HEK293 (cell line): ENCODE measurements around the gene PSMF1.

Experiments
- CTCF ChIA-PET: fragments of 350-600 bp; formaldehyde crosslinking; extraction: SDS; loops from one replicate; lab custom pipeline; 2021; ENCODE audit warnings: antibody characterized with exemption; lab: Yijun Ruan, JAX
- POLR2A ChIA-PET: fragments of 300-600 bp; formaldehyde crosslinking; extraction: SDS; loops from one replicate; lab custom pipeline; 2020; ENCODE audit warnings: antibody characterized with exemption, inconsistent platforms; lab: Yijun Ruan, JAX
- H3K27ac ChIP-seq: fragments of 200-500 bp; sonication (Bioruptor generic); 2 replicates; pipeline ENCODE4 v1.5.1; 2014; ENCODE audit warnings: low read depth, low read length, control low read depth, inconsistent platforms; ENCODE audit errors: extremely low read depth
- H3K36me3 ChIP-seq, 2 experiments: fragments of 200-500 bp in 1 of 2; sonication (Bioruptor generic) in 1 of 2; 1 replicate in 1 of 2; 2 replicates in 1 of 2; pipeline ENCODE4 v1.5.1; 2014 to 2017; ENCODE audit warnings: inconsistent platforms in 2 of 2, low read length in 2 of 2; ENCODE audit not compliant: control insufficient read depth in 2 of 2, insufficient read depth in 1 of 2
- H3K4me1 ChIP-seq: fragments of 200-500 bp; sonication (Bioruptor generic); 2 replicates; pipeline ENCODE4 v1.5.1; 2014; ENCODE audit warnings: mild to moderate bottlenecking, low read length, inconsistent platforms; ENCODE audit not compliant: control insufficient read depth, insufficient read depth
- H3K4me3 ChIP-seq: 2 replicates; pipeline ENCODE4 v1.5.1; 2011; ENCODE audit warnings: low read depth, mild to moderate bottlenecking, control low read depth, low read length, moderate library complexity
- H3K9me3 ChIP-seq: fragments of 200-500 bp; sonication (Bioruptor generic); 2 replicates; pipeline ENCODE4 v1.5.1; 2014; ENCODE audit warnings: low read depth, low read length, inconsistent platforms; ENCODE audit not compliant: control insufficient read depth, insufficient read depth
- ATF2 ChIP-seq: fragments of 450-650 bp; formaldehyde crosslinking; IDR thresholded peaks from 2 replicates; pipeline ENCODE4 v1.5.1; 2016; ENCODE audit warnings: missing biosample characterization, missing genetic modification characterization, low read depth
- CTCF ChIP-seq: fragments of 450-650 bp; formaldehyde crosslinking; IDR thresholded peaks from 2 replicates; pipeline ENCODE4 v1.5.1; 2016; ENCODE audit warnings: missing biosample characterization, missing genetic modification characterization
- HOXA7 ChIP-seq: sonication (generic); formaldehyde crosslinking; IDR thresholded peaks from 2 replicates; pipeline ENCODE4 v1.8.1; 2022; ENCODE audit warnings: missing genetic modification reagents, borderline replicate concordance
- KLF17 ChIP-seq: fragments of 450-650 bp; formaldehyde crosslinking; IDR thresholded peaks from 2 replicates; pipeline ENCODE4 v1.5.1; 2016; ENCODE audit warnings: missing biosample characterization, missing genetic modification characterization
- PRDM1 ChIP-seq: fragments of 450-650 bp; formaldehyde crosslinking; IDR thresholded peaks from 2 replicates; pipeline ENCODE4; 2016; ENCODE audit warnings: missing biosample characterization, missing genetic modification characterization
- REPIN1 ChIP-seq: fragments of 450-650 bp; formaldehyde crosslinking; IDR thresholded peaks from 2 replicates; pipeline ENCODE4 v1.5.1; 2017; ENCODE audit warnings: missing biosample characterization, missing genetic modification characterization, low read depth
- REST ChIP-seq: fragments of 450-650 bp; formaldehyde crosslinking; IDR thresholded peaks from 2 replicates; pipeline ENCODE4 v1.5.1; 2016; ENCODE audit warnings: missing biosample characterization, missing genetic modification characterization
- SCRT1 ChIP-seq: fragments of 450-650 bp; formaldehyde crosslinking; IDR thresholded peaks from 2 replicates; pipeline ENCODE4 v1.5.1; 2016; ENCODE audit warnings: missing biosample characterization, missing genetic modification characterization, borderline replicate concordance
- ZBTB48 ChIP-seq: fragments of 450-650 bp; formaldehyde crosslinking; IDR thresholded peaks from 2 replicates; pipeline ENCODE4 v1.5.1; 2016; ENCODE audit warnings: missing biosample characterization, missing genetic modification characterization
- ZNF133 ChIP-seq: fragments of 450-650 bp; formaldehyde crosslinking; IDR thresholded peaks from 2 replicates; pipeline ENCODE4 v1.5.1; 2016; ENCODE audit warnings: missing biosample characterization, missing genetic modification characterization
- ZNF19 ChIP-seq: fragments of 450-650 bp; formaldehyde crosslinking; IDR thresholded peaks from 2 replicates; pipeline ENCODE4; 2016; ENCODE audit warnings: missing biosample characterization, missing genetic modification characterization, low read depth
- ZNF202 ChIP-seq: fragments of 450-650 bp; formaldehyde crosslinking; IDR thresholded peaks from 2 replicates; pipeline ENCODE4 v1.5.1; 2016; ENCODE audit warnings: missing biosample characterization, missing genetic modification characterization, borderline replicate concordance
- ZNF223 ChIP-seq: fragments of 450-650 bp; formaldehyde crosslinking; IDR thresholded peaks from 2 replicates; pipeline ENCODE4 v1.5.1; 2016; ENCODE audit warnings: missing biosample characterization, missing genetic modification characterization
- ZNF239 ChIP-seq: fragments of 450-650 bp; formaldehyde crosslinking; IDR thresholded peaks from 2 replicates; pipeline ENCODE4 v1.5.1; 2016; ENCODE audit warnings: missing biosample characterization, missing genetic modification characterization
- ZNF26 ChIP-seq: fragments of 450-650 bp; formaldehyde crosslinking; IDR thresholded peaks from 2 replicates; pipeline ENCODE4 v1.5.1; 2016; ENCODE audit warnings: missing biosample characterization, missing genetic modification characterization
- ZNF292 ChIP-seq: fragments of 450-650 bp; formaldehyde crosslinking; IDR thresholded peaks from 2 replicates; pipeline ENCODE4 v1.5.1; 2016; ENCODE audit warnings: low read depth, missing biosample characterization, missing genetic modification characterization, borderline replicate concordance
- ZNF350 ChIP-seq: fragments of 450-650 bp; formaldehyde crosslinking; IDR thresholded peaks from 2 replicates; pipeline ENCODE4 v1.5.0; 2017; ENCODE audit warnings: missing biosample characterization, mild to moderate bottlenecking, missing genetic modification characterization
- ZNF398 ChIP-seq: fragments of 450-650 bp; formaldehyde crosslinking; IDR thresholded peaks from 2 replicates; pipeline ENCODE4 v1.5.1; 2017; ENCODE audit warnings: missing biosample characterization, missing genetic modification characterization
- ZNF404 ChIP-seq: fragments of 450-650 bp; formaldehyde crosslinking; IDR thresholded peaks from 2 replicates; pipeline ENCODE4 v1.5.1; 2017; ENCODE audit warnings: missing biosample characterization, missing genetic modification characterization
- ZNF423 ChIP-seq: fragments of 450-650 bp; formaldehyde crosslinking; IDR thresholded peaks from 2 replicates; pipeline ENCODE4 v1.5.1; 2016; ENCODE audit warnings: missing biosample characterization, missing genetic modification characterization
- ZNF521 ChIP-seq: fragments of 450-650 bp; formaldehyde crosslinking; IDR thresholded peaks from 2 replicates; pipeline ENCODE4 v1.5.1; 2017; ENCODE audit warnings: missing biosample characterization, mild to moderate bottlenecking, missing genetic modification characterization
- ZNF645 ChIP-seq: fragments of 450-650 bp; formaldehyde crosslinking; IDR thresholded peaks from 2 replicates; pipeline ENCODE4; 2016; ENCODE audit warnings: missing biosample characterization, missing genetic modification characterization

PSMF1 gene

GRCh38 chr20:1197801-1198200, 79.4 kb downstream of the PSMF1 start:
- no peaks in the 10 kb centered on the region for H3K36me3 ChIP-seq
- no peaks in the 10 kb centered on the region for H3K4me1 ChIP-seq
- TF ChIP-seq REPIN1 (no peak), ZNF521 (tag by site-specific recombination) (no peak), ZNF223 (tag by site-specific recombination) (no peak), ZNF26 (tag by site-specific recombination) (no peak), HOXA7 (CRISPR knock-in tag) (no peak), ZNF350 (tag by site-specific recombination) (no peak), ZNF404 (tag by site-specific recombination) (no peak), ATF2 (tag by site-specific recombination) (no peak), ZNF202 (tag by site-specific recombination) (no peak), ZNF19 (tag by site-specific recombination) (no peak), KLF17 (tag by site-specific recombination) (no peak), ZNF133 (no peak), ZNF398 (tag by site-specific recombination) (no peak), PRDM1 (tag by site-specific recombination) (no peak), REST (tag by site-specific recombination) (no peak)
- TF ChIP-seq, all 188 proteins: peak for 0
- H3K4me3 ChIP-seq, result no peak overlapping the region
- POLR2A ChIA-PET, result no interaction called here
- CTCF ChIA-PET, result no interaction called here
- H3K27ac ChIP-seq, result no peak overlapping the region
- H3K9me3 ChIP-seq, result no peaks in the 10 kb centered on the region

- POLR2A ChIA-PET, result no interaction called here
- H3K36me3 ChIP-seq, result no peaks in the 10 kb centered on the region
- CTCF ChIA-PET, result interaction anchor here (1.1 kb wide), 1 partner anchor 14 kb away, joined by 3 read pairs; no protein-coding TSS in a partner anchor
- TF ChIP-seq SCRT1 (tag by site-specific recombination), result no peak
- no peak for TF ChIP-seq CTCF
- no peak for TF ChIP-seq PRDM1 (tag by site-specific recombination)
- no peak for TF ChIP-seq ZNF645
- TF ChIP-seq ZNF423, result no peak
- TF ChIP-seq ZNF292, result no peak
- no peak for TF ChIP-seq ZNF239
- no peak for TF ChIP-seq ZBTB48 (tag by site-specific recombination)
These were observed 80.3 kb downstream of the PSMF1 start for GRCh38 chr20:1198751-1199150.

More at GRCh38 chr20:1198751-1199150, 80.3 kb downstream of the PSMF1 start:
- no peaks in the 10 kb centered on the region for H3K4me1 ChIP-seq
- no peaks in the 10 kb centered on the region for H3K9me3 ChIP-seq
- H3K4me3 ChIP-seq, result no peak overlapping the region
- H3K27ac ChIP-seq, result no peak overlapping the region
